Esophagus squamous epithelium (tissue), 5 donors: ENCODE measurements around the gene UBL4A. TPM values are rescaled to one million over a fixed set of nuclear protein-coding genes. Genes with fewer than 3 reads are reported as not detected.
A peak's percentile ranks its signal among the peaks of the same experiment; 100 is the strongest.

Source experiments
- DNase-seq: peaks from one replicate; lab custom pipeline; 2025; lab: John Stamatoyannopoulos, UW
- H3K27ac ChIP-seq, 4 donors: fragments of 200-600 bp; sonication (generic); one replicate each; pipeline ENCODE4 v1.5.1; 2016 to 2019; ENCODE audit warnings: mild to moderate bottlenecking in 1 of 4
- H3K27me3 ChIP-seq, 4 donors: fragments of 200-600 bp; sonication (generic); 1 replicate in 3 of 4; 2 replicates in 1 of 4; pipeline versions ENCODE4 v1.5.1 to v1.6.0; 2017 to 2021; ENCODE audit warnings: antibody characterized with exemption in 1 of 4
- H3K36me3 ChIP-seq, 3 donors: fragments of 200-600 bp; sonication (generic); one replicate each; pipeline ENCODE4 v1.5.1; 2016 to 2019
- H3K4me1 ChIP-seq, 3 donors: fragments of 200-600 bp; sonication (generic); one replicate each; pipeline ENCODE4 v1.5.1; 2017 to 2019
- H3K4me3 ChIP-seq, 4 donors: fragments of 200-600 bp; sonication (generic); 1 replicate in 3 of 4; 2 replicates in 1 of 4; pipeline ENCODE4 v1.5.1; 2016 to 2019; ENCODE audit warnings: mild to moderate bottlenecking in 2 of 4, moderate library complexity in 1 of 4
- H3K9me3 ChIP-seq, 3 donors: fragments of 200-600 bp; sonication (generic); one replicate each; pipeline ENCODE4 v1.5.1; 2016 to 2019
- POLR2A ChIP-seq, 4 donors: fragments of 450-650 bp; IDR thresholded peaks; one replicate each; pipeline ENCODE4 v1.6.1; 2017; ENCODE audit warnings: antibody characterized with exemption in 4 of 4, mild to moderate bottlenecking in 4 of 4, moderate library complexity in 3 of 4
- WGBS, 2 donors: methylation state at CpG; one replicate each; pipeline ENCODE4 v1.1.5; 2018; 5-methylcytosine and 5-hydroxymethylcytosine counted together
- intact Hi-C: fragments of 100-400 bp; cut with DNase I; formaldehyde crosslinking; loops from one replicate; pipeline ENCODE4 v1.15.0; 2022
- total RNA-seq, 4 donors: library from RNA; depleted of rRNA; stranded (reverse); fragments of >200 nt; gene quantifications; one replicate each; pipeline ENCODE4 v1.1.0, GENCODE V29; 2016
- TF ChIP-seq, protein P1 (sequence below), 6 experiments: fragments of 450-650 bp in 4 of 6; fragments of 200-600 bp in 2 of 6; sonication (generic) in 2 of 6; IDR thresholded peaks; one replicate each; pipeline ENCODE4 v1.5.1; 2016 to 2019; ENCODE audit warnings: antibody characterized with exemption in 6 of 6, mild to moderate bottlenecking in 4 of 6, moderate library complexity in 4 of 6
- donor health status: DM: yes; HTN: yes; CAD: no.

UBL4A gene
- total RNA-seq, 4 donors from 2014 or later = 32.9 to 41.1 (median 38.2) TPM

DNA sequence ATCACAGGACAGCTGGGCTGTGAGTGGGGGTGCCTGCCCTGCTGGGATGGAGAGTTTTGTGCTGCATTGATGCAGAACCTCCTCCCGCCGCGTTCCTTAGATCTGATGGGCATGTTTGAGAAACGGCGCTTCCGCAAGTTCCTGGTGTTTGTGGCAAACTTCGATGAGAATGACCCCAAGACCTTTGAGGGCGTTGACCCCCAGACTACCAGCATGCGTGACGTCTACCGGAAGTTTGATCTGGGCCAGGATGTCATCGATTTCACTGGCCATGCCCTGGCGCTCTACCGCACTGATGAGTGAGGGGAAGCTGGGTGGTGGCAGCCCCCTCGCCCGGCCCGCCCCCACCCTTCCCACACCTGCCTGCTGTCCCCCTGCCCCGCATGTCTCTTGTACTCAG lies 46.6 kb downstream of the UBL4A start:
- no peak overlapping the region for H3K4me3 ChIP-seq
- DNase-seq = no peak
- H3K4me1 ChIP-seq = peaks cover 7 to 51% (median 14%) of the 10 kb centered on the region in 3 donors
- no peak overlapping the region for H3K27ac ChIP-seq
- TF ChIP-seq, protein P1, sequence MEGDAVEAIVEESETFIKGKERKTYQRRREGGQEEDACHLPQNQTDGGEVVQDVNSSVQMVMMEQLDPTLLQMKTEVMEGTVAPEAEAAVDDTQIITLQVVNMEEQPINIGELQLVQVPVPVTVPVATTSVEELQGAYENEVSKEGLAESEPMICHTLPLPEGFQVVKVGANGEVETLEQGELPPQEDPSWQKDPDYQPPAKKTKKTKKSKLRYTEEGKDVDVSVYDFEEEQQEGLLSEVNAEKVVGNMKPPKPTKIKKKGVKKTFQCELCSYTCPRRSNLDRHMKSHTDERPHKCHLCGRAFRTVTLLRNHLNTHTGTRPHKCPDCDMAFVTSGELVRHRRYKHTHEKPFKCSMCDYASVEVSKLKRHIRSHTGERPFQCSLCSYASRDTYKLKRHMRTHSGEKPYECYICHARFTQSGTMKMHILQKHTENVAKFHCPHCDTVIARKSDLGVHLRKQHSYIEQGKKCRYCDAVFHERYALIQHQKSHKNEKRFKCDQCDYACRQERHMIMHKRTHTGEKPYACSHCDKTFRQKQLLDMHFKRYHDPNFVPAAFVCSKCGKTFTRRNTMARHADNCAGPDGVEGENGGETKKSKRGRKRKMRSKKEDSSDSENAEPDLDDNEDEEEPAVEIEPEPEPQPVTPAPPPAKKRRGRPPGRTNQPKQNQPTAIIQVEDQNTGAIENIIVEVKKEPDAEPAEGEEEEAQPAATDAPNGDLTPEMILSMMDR (IDR thresholded peaks at IDR 0.05) = no peak
- TF ChIP-seq POLR2A (IDR thresholded peaks at IDR 0.05) = no peak
- H3K27me3 ChIP-seq = no peaks in the 10 kb centered on the region
- intact Hi-C loops = no loop called here
- 86% methylated on average over 18 of the region's 18 CpGs; no CpG with 5 or more reads in 1 of the 2 donors for WGBS, 2 donors
- no peaks in the 10 kb centered on the region for H3K9me3 ChIP-seq
- H3K36me3 ChIP-seq = peaks cover 5 to 56% (median 8%) of the 10 kb centered on the region in 3 donors

DNA sequence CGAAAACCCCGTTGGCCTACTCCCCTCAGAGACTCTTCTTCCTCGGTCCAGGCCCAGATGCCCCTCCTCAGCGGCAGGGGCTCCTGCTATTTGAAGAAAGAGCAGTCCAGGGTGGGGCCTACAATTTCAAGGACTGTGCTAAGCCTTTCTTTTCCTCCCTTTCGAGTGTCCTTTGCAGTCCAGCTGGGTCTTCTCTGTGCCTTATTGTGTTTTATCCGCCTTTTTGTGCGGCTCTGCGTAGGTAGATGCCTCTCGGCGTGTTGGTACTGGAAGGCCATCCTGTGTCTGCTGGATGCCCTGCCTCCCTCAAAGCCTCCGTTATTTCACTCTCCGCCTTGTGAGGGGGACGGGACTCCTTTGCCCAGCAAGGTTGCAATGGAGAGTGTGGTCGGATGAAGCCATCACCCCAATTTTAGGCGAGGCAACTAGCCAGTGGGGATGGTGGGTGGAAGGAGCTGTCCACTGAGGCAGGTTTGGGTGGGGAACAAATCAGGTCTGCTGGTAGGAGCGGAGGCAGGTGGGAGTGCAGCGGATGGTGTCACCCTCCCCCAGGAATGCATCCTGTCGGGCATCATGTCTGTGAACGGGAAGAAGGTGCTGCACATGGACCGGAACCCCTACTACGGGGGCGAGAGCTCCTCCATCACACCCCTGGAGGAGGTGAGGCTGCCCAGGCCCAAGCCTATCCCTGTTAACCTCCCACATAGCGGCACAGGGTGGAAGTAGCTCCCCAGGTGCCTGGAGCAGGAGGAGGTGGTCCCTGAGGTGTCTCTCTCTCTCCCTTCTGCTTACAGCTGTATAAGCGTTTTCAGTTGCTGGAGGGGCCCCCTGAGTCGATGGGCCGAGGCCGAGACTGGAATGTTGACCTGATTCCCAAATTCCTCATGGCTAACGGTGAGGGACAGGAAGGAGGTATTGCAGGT lies 48.2 kb downstream of the UBL4A start:
- Histone ChIP-seq H3K36me3 (peaks cover 5 to 72% (median 8%) of the 10 kb centered on the region in 3 donors), H3K27ac (peak overlapping the region in 3 of 4 donors; percentile 80 to 96 (median 94)), H3K4me3 (peak overlapping the region; percentile 60 to 80 (median 71)), H3K27me3 (no peaks in the 10 kb centered on the region), H3K4me1 (peaks cover 7 to 40% (median 7%) of the 10 kb centered on the region in 3 donors), H3K9me3 (no peaks in the 10 kb centered on the region)
- 34 to 59% methylated on average over 10 to 22 of the region's 28 CpGs for WGBS, 2 donors
- DNase-seq = no peak
- intact Hi-C loops = no loop called here
- TF ChIP-seq, protein P1 (IDR thresholded peaks at IDR 0.05) = no peak
- TF ChIP-seq POLR2A (IDR thresholded peaks at IDR 0.05) = no peak

- Histone ChIP-seq H3K27ac (peak within 1 kb of the TSS; percentile 80 to 96 (median 91)), H3K4me3 (peak within 1 kb of the TSS; percentile 60 to 80 (median 71)), H3K9me3 (no peaks in the 10 kb centered on the region), H3K36me3 (peaks cover 8 to 74% (median 8%) of the 10 kb centered on the region in 3 donors), H3K4me1 (peaks cover 6 to 30% (median 7%) of the 10 kb centered on the region in 3 donors), H3K27me3 (no peaks in the 10 kb centered on the region)
- 0 to 71% methylated on average over 6 to 20 of the region's 93 CpGs for WGBS, 2 donors
- no peak for DNase-seq
- TF ChIP-seq, protein P1 (IDR thresholded peaks at IDR 0.05) = no peak
- TF ChIP-seq POLR2A (IDR thresholded peaks at IDR 0.05) = peak in 2 of 4 donors; percentile 35 to 70
- intact Hi-C loops = no loop called here
These were observed 49.2 kb downstream of the UBL4A start, which contains the start of gene GDI1 for GRCh38 chrX:154436983-154437752. GDI1 (plus strand) TSS chrX:154437154; CDS start chrX:154437255, 101 bp downstream.

DNA sequence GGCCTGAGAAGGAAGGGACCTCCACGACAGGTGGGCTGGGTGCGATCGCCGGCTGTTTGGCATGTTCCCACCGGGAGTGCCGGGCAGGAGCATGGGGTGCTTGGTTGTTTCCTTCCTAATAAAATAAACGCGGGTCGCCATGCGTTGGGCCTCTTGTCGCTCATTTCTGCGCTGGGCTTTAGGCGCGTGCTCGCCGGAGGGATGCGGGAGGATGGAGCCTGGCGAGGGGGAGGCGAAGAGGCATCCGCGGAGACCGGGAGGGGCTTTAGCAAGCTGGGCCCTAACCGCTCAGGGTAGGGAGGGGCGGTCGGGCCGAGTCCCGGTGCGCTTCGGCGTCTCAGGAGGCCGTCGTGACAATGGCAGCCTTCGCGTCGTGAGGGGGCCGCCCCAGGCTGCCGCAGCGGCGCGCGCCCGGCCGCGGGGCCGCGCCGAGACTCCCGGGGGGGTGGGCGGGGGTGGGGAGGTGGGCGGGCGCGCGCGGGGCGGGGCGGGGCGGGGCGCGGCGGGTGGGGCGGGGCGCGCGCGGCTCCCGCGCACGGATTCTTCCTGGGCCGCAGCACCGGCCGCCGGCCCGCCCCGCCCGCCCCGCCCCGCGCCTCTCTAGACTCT lies 49.9 kb downstream of the UBL4A start:
- peaks cover 6 to 28% (median 7%) of the 10 kb centered on the region in 3 donors for H3K4me1 ChIP-seq
- WGBS, 2 donors = 36 to 52% methylated on average over 5 to 7 of the region's 78 CpGs
- peaks cover 5 to 74% (median 8%) of the 10 kb centered on the region in 3 donors for H3K36me3 ChIP-seq
- peak overlapping the region; percentile 80 to 96 (median 91) for H3K27ac ChIP-seq
- TF ChIP-seq, protein P1 (IDR thresholded peaks at IDR 0.05) = no peak
- TF ChIP-seq POLR2A (IDR thresholded peaks at IDR 0.05) = no peak
- intact Hi-C loops = no loop called here
- no peaks in the 10 kb centered on the region for H3K9me3 ChIP-seq
- no peaks in the 10 kb centered on the region for H3K27me3 ChIP-seq
- peak overlapping the region; percentile 60 to 80 (median 71) for H3K4me3 ChIP-seq
- no peak for DNase-seq
